Smooth muscle cell (in vitro differentiated cells): ENCODE data around the gene BLVRB. TPM values are rescaled to one million over a fixed set of nuclear protein-coding genes. Genes with fewer than 3 reads are reported as not detected.
"Not testable (repeated sequence)": the region's sequence is repeated elsewhere in the genome, so short reads cannot be mapped to it uniquely, and the experiment has no call there.

Experiments
- DNase-seq: peaks from one replicate; lab custom pipeline; 2025; ENCODE audit not compliant: unreplicated experiment; lab: John Stamatoyannopoulos, UW
- H2AFZ ChIP-seq: fragments of 200-600 bp; sonication (generic); 2 replicates; pipeline ENCODE4 v1.6.0; 2016; ENCODE audit warnings: antibody characterized with exemption, low read depth, mild to moderate bottlenecking
- H3F3A ChIP-seq: fragments of 200-600 bp; sonication (generic); 2 replicates; pipeline ENCODE4 v1.6.0; 2017; ENCODE audit warnings: antibody characterized with exemption, low read depth
- H3K27ac ChIP-seq: fragments of 200-600 bp; sonication (generic); 2 replicates; pipeline ENCODE4 v1.5.1; 2016; ENCODE audit warnings: low read depth, mild to moderate bottlenecking
- H3K27me3 ChIP-seq: fragments of 200-600 bp; sonication (generic); 2 replicates; pipeline ENCODE4 v1.6.1; 2016; ENCODE audit warnings: low read depth, mild to moderate bottlenecking
- H3K36me3 ChIP-seq: fragments of 200-600 bp; sonication (generic); 2 replicates; pipeline ENCODE4 v1.5.1; 2016; ENCODE audit warnings: low read depth
- H3K4me1 ChIP-seq: fragments of 200-600 bp; sonication (generic); 2 replicates; pipeline ENCODE4 v1.5.1; 2016; ENCODE audit warnings: low read depth
- H3K4me2 ChIP-seq: fragments of 200-600 bp; sonication (generic); 2 replicates; pipeline ENCODE4 v1.6.0; 2016; ENCODE audit warnings: mild to moderate bottlenecking
- H3K4me3 ChIP-seq: fragments of 200-600 bp; sonication (generic); 2 replicates; pipeline ENCODE4 v1.5.1; 2016; ENCODE audit warnings: mild to moderate bottlenecking
- H3K79me2 ChIP-seq: fragments of 200-600 bp; sonication (generic); 2 replicates; pipeline ENCODE4 v1.6.0; 2016; ENCODE audit warnings: low read depth, mild to moderate bottlenecking
- H3K9ac ChIP-seq: fragments of 200-600 bp; sonication (generic); 2 replicates; pipeline ENCODE4 v1.6.0; 2016; ENCODE audit warnings: low read depth
- H3K9me3 ChIP-seq: fragments of 200-600 bp; sonication (generic); replicated peaks from 2 replicates; pipeline ENCODE4 v1.5.1; 2016; ENCODE audit warnings: low read depth
- H4K20me1 ChIP-seq: fragments of 200-600 bp; sonication (generic); 2 replicates; pipeline ENCODE4 v1.6.0; 2016; ENCODE audit warnings: low read depth
- CTCF ChIP-seq: fragments of 200-600 bp; sonication (generic); IDR thresholded peaks from 2 replicates; pipeline ENCODE4 v1.5.1; 2017; ENCODE audit warnings: borderline replicate concordance, mild to moderate bottlenecking, antibody characterized with exemption; ENCODE audit not compliant: insufficient read depth, poor library complexity, severe bottlenecking
- whole genome bisulfite sequencing: methylation state at CpG from one replicate; pipeline ENCODE4 v1.1.7; 2016; ENCODE audit warnings: low lambda C conversion rate; 5-methylcytosine and 5-hydroxymethylcytosine counted together
- polyA plus RNA-seq: library from polyadenylated mRNA; unstranded; fragments of >200 nt; fragmentation: Nextera tagmentation; extraction: Ambion mirVana; gene quantifications from 2 replicates; pipeline ENCODE4 v1.2.1, GENCODE V29; 2016
- total RNA-seq: library from RNA; depleted of rRNA; stranded (reverse); fragments of >200 nt; gene quantifications from 2 replicates; pipeline ENCODE4 v1.2.3, GENCODE V29; 2014

BLVRB gene
- total and polyA plus RNA-seq, 2 experiments from 2014 or later: 50.3 to 86.4 TPM

DNA sequence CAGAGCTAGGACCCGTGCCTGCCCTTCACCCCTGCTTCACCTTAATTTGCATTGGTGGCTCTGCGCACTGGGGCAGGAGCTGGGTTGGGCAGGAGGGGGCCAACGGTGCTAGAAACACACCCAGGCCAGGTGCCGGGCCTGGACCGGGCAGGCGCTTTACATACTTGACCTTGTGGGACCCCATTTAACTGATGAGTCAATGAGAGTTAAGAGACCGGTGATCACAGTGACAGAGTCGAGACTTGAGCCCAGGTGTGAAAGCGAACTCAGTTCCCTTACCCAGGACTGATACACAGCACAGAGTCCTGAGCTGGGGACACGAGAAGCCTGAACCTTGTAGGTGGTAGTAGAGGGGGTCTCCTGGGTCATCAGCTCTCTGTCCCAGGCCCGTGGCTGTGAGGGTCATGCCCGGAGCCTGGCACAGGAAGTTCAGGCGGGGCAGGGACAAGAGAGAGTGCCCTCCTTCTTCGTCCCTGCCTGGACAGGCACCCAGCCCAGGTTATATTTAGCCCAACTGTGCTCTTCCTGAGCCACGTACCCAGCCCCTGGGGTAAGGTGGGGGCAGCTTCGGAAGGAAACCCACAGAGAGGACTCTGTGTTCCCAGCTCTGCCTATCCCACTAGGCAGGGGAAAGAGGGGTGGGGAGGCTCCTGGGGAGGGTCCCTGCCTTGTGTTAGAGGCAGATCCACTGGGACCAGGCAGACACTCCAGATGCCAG, 54.3 kb downstream of the BLVRB start:
- no peak for TF ChIP-seq CTCF
- Histone ChIP-seq H2AFZ (no peak overlapping the region), H4K20me1 (no peaks in the 10 kb centered on the region), H3K9ac (no peak overlapping the region), H3K4me3 (no peak overlapping the region), H3K4me1 (no peaks in the 10 kb centered on the region), H3K27ac (no peak overlapping the region), H3K27me3 (no peaks in the 10 kb centered on the region), H3K79me2 (no peaks in the 10 kb centered on the region), H3K36me3 (no peaks in the 10 kb centered on the region), H3F3A (peaks cover 8% of the 10 kb centered on the region), H3K4me2 (no peak overlapping the region), H3K9me3 (no peaks in the 10 kb centered on the region)
- 80% methylated on average over 16 of the region's 16 CpGs for WGBS
- DNase-seq: no peak

DNA sequence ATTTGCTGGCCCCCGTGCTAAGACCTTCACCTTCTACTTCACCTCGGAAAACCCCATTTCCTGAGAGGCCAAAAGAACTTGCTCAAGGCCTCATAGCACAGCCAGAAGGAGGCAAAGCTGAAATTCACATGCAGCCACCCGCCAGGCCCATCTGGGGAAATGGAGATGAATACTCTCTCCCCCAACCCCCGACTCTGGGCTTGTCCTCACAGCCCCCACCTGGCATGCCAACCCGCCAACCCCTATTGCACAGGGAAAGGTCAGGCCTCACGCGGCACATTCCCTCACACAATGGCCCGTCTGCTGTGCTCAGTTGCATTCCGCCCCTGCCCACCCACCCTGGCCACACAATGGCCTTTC, 55.5 kb downstream of the BLVRB start:
- Histone ChIP-seq H4K20me1 (no peaks in the 10 kb centered on the region), H3K36me3 (no peaks in the 10 kb centered on the region), H3F3A (no peaks in the 10 kb centered on the region), H3K9ac (no peak overlapping the region), H3K27me3 (no peaks in the 10 kb centered on the region), H3K4me2 (no peak overlapping the region), H3K79me2 (no peaks in the 10 kb centered on the region), H3K4me1 (no peaks in the 10 kb centered on the region), H3K4me3 (no peak overlapping the region), H2AFZ (no peak overlapping the region), H3K27ac (no peak overlapping the region), H3K9me3 (no peaks in the 10 kb centered on the region)
- 68% methylated on average over 4 of the region's 9 CpGs for WGBS
- no peak for DNase-seq
- TF ChIP-seq CTCF: no peak

- WGBS: 93% methylated on average over 8 of the region's 8 CpGs
- H3K79me2 ChIP-seq, H3K4me1 ChIP-seq, H3F3A ChIP-seq, H3K4me2 ChIP-seq, H3K4me3 ChIP-seq, H2AFZ ChIP-seq, H3K9me3 ChIP-seq, H3K36me3 ChIP-seq, H3K27ac ChIP-seq, H4K20me1 ChIP-seq, H3K27me3 ChIP-seq, DNase-seq, H3K9ac ChIP-seq: not testable (repeated sequence)
Measured at GRCh38 chr19:40408598-40408925, 57.0 kb downstream of the BLVRB start.

- TF ChIP-seq CTCF: no peak
- Histone ChIP-seq H3K79me2 (no peaks in the 10 kb centered on the region), H3K36me3 (no peaks in the 10 kb centered on the region), H3K4me2 (no peak overlapping the region), H3K4me1 (no peaks in the 10 kb centered on the region), H3F3A (no peaks in the 10 kb centered on the region), H3K4me3 (no peak overlapping the region), H3K9ac (no peak overlapping the region), H3K9me3 (no peaks in the 10 kb centered on the region), H3K27ac (no peak overlapping the region), H4K20me1 (no peaks in the 10 kb centered on the region), H2AFZ (no peak overlapping the region), H3K27me3 (no peaks in the 10 kb centered on the region)
- 91% methylated on average over 22 of the region's 22 CpGs for WGBS
- DNase-seq: no peak
Measured at GRCh38 chr19:40407714-40408597, 57.6 kb downstream of the BLVRB start.
